ENCODE measurements around the gene C2orf15.
"Not testable (repeated sequence)": the region's sequence is repeated elsewhere in the genome, so short reads cannot be mapped to it uniquely, and the experiment has no call there.

Gene C2orf15

GRCh38 chr2:99169534-99169933 is 28.0 kb downstream of the C2orf15 start:
- DNase-seq: no peak

GRCh38 chr2:99171377-99172140 is 30.1 kb downstream of the C2orf15 start:
- no peak for DNase-seq

DNA sequence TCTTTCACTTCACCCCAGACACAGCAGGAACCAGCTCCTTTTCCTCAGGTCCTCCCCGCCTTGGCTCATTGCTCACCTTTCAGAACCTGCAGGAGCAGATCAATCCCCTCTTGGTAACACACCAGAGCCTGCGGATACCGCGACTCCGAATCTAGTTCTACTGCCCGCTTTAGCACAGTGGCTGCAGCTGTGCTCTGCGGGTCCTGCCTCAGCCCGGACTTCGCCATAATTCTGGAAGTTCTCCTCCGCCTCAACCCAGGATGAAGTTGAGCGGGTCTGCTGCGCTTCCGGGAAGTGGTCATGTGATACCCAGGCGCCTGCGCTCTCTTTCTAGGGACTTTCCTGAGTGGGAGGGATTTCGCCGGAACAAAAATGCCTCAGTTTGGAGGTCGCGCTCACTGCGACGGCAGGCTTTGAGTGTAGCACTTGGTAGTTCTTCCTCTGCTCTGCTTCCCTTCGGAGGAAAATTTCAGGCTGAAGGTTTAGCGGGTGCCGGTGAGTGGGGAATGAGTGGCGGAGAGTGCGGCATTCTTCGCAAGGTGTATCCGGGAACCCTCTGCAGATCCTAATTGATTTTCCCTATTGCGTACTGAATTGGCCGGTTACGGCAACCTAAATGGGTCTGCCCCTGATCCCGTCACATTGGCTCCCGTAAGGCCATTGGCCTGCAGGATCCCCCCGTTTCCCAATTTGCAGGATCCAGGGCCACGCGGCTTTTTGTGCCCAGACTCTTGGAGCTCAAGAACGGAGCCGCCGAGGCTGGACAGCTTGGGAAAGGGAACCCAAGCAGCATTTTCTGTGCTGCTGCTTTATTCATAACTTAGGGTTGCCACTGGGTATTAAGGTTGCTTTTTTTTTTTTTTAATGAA is 39.5 kb downstream of the C2orf15 start, which contains the start of the genes MITD1 and MRPL30:
TSS of gene MITD1 (minus strand) at position 304 of the 869 bp plus-strand sequence. CDS start at position 227, 77 bp downstream.
TSS of gene MRPL30 (plus strand) at position 430 of the 869 bp plus-strand sequence. CDS start 5,020 bp downstream, outside the sequence.
- peak; percentile 91 for DNase-seq

DNA sequence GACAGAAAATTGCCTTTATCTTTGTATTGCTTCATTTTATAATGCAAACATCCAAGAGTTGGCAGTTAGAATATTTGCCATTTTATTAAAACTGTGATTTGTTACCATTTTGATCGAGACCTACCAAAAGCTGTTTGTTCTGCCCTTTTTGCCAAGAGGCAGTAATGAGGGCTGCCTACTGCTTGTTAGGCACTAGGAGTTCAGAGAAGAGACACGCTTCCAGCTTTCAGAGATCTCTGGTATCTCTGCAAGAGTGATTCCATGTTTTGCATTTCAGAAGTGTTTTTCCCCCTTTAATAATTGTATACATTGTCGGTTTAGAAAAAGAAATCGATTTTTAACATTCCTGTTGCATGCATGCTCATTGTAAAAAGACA is 40.1 kb downstream of the C2orf15 start:
- no peak for DNase-seq

- no peak for DNase-seq
Observed at GRCh38 chr2:99183025-99183424, 41.5 kb downstream of the C2orf15 start.

- DNase-seq: no peak
Observed at GRCh38 chr2:99184811-99185210, 43.3 kb downstream of the C2orf15 start.

GRCh38 chr2:99187011-99187410 is 45.5 kb downstream of the C2orf15 start:
- DNase-seq: no peak

- DNase-seq: no peak
Observed at GRCh38 chr2:99188357-99188756, 46.9 kb downstream of the C2orf15 start.

- no peak for DNase-seq
Observed at GRCh38 chr2:99190548-99190947, 49.0 kb downstream of the C2orf15 start.

GRCh38 chr2:99192364-99192763 is 50.9 kb downstream of the C2orf15 start:
- not testable (repeated sequence) for DNase-seq

GRCh38 chr2:99198103-99198841 is 56.8 kb downstream of the C2orf15 start:
- no peak for DNase-seq

- DNase-seq: no peak
Observed at GRCh38 chr2:99200076-99200800, 58.7 kb downstream of the C2orf15 start.
